GM23338 (cell line): ENCODE measurements around the gene OSGIN1.

Experiments used
- CREB1 ChIP-seq: fragments of 250-450 bp; sonication (Bioruptor Pico); IDR thresholded peaks from 2 replicates; pipeline ENCODE4 v1.5.0; 2020; ENCODE audit warnings: low read depth, mild to moderate bottlenecking, moderate library complexity
- EZH2 ChIP-seq: fragments of 200-600 bp; sonication (generic); IDR thresholded peaks from one replicate; pipeline ENCODE4 v1.8.0; 2017; ENCODE audit warnings: antibody characterized with exemption, mild to moderate bottlenecking, low read depth; ENCODE audit not compliant: unreplicated experiment
- EZH2phosphoT487 ChIP-seq: fragments of 200-600 bp; sonication (generic); IDR thresholded peaks from one replicate; pipeline ENCODE4 v1.8.1; 2018; ENCODE audit warnings: antibody characterized with exemption; ENCODE audit not compliant: unreplicated experiment
- NANOG ChIP-seq: IDR thresholded peaks from 2 replicates; pipeline ENCODE4 v1.6.1; 2016; ENCODE audit warnings: antibody characterized with exemption, borderline replicate concordance
- POLR2AphosphoS5 ChIP-seq: IDR thresholded peaks from 2 replicates; pipeline ENCODE4 v1.6.1; 2016; ENCODE audit warnings: antibody characterized with exemption, low read depth
- TF ChIP-seq, protein P1 (sequence below), 2 experiments: fragments of 200-600 bp in 1 of 2; sonication (generic) in 1 of 2; conservative IDR thresholded peaks; 2 replicates each; pipeline versions ENCODE4 v1.5.1 to v1.6.1; 2016 to 2017; ENCODE audit warnings: antibody characterized with exemption in 2 of 2, low read depth in 2 of 2, mild to moderate bottlenecking in 2 of 2, moderate library complexity in 1 of 2
- TF ChIP-seq, protein P2 (sequence below): IDR thresholded peaks from one replicate; pipeline ENCODE4 v1.6.1; 2018; ENCODE audit warnings: antibody characterized with exemption; ENCODE audit not compliant: unreplicated experiment

DNA sequence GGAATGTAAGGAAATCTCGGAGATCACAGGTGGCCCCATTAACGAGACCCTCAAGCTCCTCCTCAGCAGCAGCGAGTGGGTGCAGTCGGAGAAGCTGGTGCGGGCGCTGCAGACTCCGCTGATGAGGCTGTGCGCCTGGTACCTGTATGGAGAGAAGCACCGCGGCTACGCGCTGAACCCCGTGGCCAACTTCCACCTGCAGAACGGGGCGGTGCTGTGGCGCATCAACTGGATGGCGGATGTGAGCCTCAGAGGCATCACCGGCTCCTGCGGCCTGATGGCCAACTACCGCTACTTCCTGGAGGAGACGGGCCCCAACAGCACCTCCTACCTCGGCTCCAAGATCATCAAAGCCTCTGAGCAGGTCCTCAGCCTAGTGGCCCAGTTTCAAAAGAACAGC lies 38.0 kb upstream of the OSGIN1 start:
- TF ChIP-seq EZH2 (no peak), POLR2AphosphoS5 (no peak), CREB1 (CRISPR knock-in tag) (no peak), EZH2phosphoT487 (no peak), NANOG (no peak)
- TF ChIP-seq, protein P1, sequence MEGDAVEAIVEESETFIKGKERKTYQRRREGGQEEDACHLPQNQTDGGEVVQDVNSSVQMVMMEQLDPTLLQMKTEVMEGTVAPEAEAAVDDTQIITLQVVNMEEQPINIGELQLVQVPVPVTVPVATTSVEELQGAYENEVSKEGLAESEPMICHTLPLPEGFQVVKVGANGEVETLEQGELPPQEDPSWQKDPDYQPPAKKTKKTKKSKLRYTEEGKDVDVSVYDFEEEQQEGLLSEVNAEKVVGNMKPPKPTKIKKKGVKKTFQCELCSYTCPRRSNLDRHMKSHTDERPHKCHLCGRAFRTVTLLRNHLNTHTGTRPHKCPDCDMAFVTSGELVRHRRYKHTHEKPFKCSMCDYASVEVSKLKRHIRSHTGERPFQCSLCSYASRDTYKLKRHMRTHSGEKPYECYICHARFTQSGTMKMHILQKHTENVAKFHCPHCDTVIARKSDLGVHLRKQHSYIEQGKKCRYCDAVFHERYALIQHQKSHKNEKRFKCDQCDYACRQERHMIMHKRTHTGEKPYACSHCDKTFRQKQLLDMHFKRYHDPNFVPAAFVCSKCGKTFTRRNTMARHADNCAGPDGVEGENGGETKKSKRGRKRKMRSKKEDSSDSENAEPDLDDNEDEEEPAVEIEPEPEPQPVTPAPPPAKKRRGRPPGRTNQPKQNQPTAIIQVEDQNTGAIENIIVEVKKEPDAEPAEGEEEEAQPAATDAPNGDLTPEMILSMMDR (conservative IDR thresholded peaks at IDR 0.05; ENCODE audit: low read depth in 2 of 2) = no peak
- TF ChIP-seq, protein P2, sequence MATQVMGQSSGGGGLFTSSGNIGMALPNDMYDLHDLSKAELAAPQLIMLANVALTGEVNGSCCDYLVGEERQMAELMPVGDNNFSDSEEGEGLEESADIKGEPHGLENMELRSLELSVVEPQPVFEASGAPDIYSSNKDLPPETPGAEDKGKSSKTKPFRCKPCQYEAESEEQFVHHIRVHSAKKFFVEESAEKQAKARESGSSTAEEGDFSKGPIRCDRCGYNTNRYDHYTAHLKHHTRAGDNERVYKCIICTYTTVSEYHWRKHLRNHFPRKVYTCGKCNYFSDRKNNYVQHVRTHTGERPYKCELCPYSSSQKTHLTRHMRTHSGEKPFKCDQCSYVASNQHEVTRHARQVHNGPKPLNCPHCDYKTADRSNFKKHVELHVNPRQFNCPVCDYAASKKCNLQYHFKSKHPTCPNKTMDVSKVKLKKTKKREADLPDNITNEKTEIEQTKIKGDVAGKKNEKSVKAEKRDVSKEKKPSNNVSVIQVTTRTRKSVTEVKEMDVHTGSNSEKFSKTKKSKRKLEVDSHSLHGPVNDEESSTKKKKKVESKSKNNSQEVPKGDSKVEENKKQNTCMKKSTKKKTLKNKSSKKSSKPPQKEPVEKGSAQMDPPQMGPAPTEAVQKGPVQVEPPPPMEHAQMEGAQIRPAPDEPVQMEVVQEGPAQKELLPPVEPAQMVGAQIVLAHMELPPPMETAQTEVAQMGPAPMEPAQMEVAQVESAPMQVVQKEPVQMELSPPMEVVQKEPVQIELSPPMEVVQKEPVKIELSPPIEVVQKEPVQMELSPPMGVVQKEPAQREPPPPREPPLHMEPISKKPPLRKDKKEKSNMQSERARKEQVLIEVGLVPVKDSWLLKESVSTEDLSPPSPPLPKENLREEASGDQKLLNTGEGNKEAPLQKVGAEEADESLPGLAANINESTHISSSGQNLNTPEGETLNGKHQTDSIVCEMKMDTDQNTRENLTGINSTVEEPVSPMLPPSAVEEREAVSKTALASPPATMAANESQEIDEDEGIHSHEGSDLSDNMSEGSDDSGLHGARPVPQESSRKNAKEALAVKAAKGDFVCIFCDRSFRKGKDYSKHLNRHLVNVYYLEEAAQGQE = no peak
